Psoas muscle (tissue), 8 donors: ENCODE data around the gene DUSP6. TPM values are rescaled to one million over a fixed set of nuclear protein-coding genes. Genes with fewer than 3 reads are reported as not detected.

Source experiments
- ATAC-seq, 4 donors: fragments of 200-7000 bp; cut with Tn5 transposase; one replicate each; pipeline ENCODE4 v1.9.1; 2020; ENCODE audit warnings: moderate library complexity in 3 of 4, mild to moderate bottlenecking in 2 of 4
- DNase-seq, 2 donors: peaks; one replicate each; pipeline ENCODE4 v3.0.0-alpha.2; 2020
- H3K27ac ChIP-seq: fragments of 200-600 bp; one replicate; pipeline ENCODE4 v1.8.0; 2022
- H3K27me3 ChIP-seq, 3 donors: fragments of 200-600 bp in 1 of 3; one replicate each; pipeline versions ENCODE4 v1.6.1 to v1.8.0; 2013 to 2022; ENCODE audit warnings: low read length in 2 of 3, mild to moderate bottlenecking in 2 of 3, moderate library complexity in 1 of 3; ENCODE audit not compliant: insufficient read depth in 3 of 3
- H3K36me3 ChIP-seq, 2 donors: fragments of 200-600 bp in 1 of 2; one replicate each; pipeline versions ENCODE4 v1.6.1 to v1.8.0; 2013 to 2022; ENCODE audit warnings: low read depth in 1 of 2, mild to moderate bottlenecking in 1 of 2, moderate library complexity in 1 of 2; ENCODE audit not compliant: insufficient read depth in 1 of 2
- H3K4me1 ChIP-seq: fragments of 200-600 bp; one replicate; pipeline ENCODE4 v1.8.0; 2022
- H3K4me3 ChIP-seq: fragments of 200-600 bp; one replicate; pipeline ENCODE4 v1.8.0; 2022; ENCODE audit warnings: mild to moderate bottlenecking
- H3K9me3 ChIP-seq: fragments of 200-600 bp; one replicate; pipeline ENCODE4 v1.8.0; 2022
- WGBS, 3 donors: extraction: QIAGEN DNeasy Blood & Tissue Kit; methylation state at CpG; one replicate each; pipeline versions ENCODE4 v1.1.6 to v1.1.7; 2013; 5-methylcytosine and 5-hydroxymethylcytosine counted together
- intact Hi-C, 2 donors: fragments of 100-400 bp; cut with DNase I; formaldehyde crosslinking; loops; one replicate each; pipeline versions ENCODE4 v1.11.0 to v1.14.2; 2022
- polyA plus RNA-seq, 3 donors: library from polyadenylated mRNA; stranded (reverse); fragments of 200-250 nt; gene quantifications; one replicate each; pipeline ENCODE4 v1.2.3, GENCODE V29; 2013
- total RNA-seq, 4 donors: library from RNA; stranded (reverse); fragmentation: NEBNext Ultra II Directional in 2 of 4; extraction: Animal tissue kit (Norgen Biotek cat#: 25700) in 2 of 4; gene quantifications; one replicate each; pipeline versions ENCODE4 v1.2.1 to v1.2.4, GENCODE V29; 2021 to 2023
- TF ChIP-seq, protein P1 (sequence below): fragments of 200-600 bp; IDR thresholded peaks from one replicate; pipeline ENCODE4 v1.8.0; 2022; ENCODE audit warnings: antibody characterized with exemption
- donor health status: healthy with polysubstance abuse.
- donor health status: DM: no; HTN: no; CAD: no; lungs with moderate emphysema.
- donor health status: Bipolar disorder and iron deficiency.
- donor health status: healthy.
- donor health status: DM: yes; HTN: yes; CAD: no.
- donor health status: DM: no; HTN: no; CAD: no.
- donor health status: DM: no; HTN: no; CAD: no.
- donor health status: DM: yes; HTN: yes; CAD: no.

The DUSP6 gene
- total and polyA plus RNA-seq, 7 donors, result 5.0 to 27.0 (median 12.3) TPM

DNA sequence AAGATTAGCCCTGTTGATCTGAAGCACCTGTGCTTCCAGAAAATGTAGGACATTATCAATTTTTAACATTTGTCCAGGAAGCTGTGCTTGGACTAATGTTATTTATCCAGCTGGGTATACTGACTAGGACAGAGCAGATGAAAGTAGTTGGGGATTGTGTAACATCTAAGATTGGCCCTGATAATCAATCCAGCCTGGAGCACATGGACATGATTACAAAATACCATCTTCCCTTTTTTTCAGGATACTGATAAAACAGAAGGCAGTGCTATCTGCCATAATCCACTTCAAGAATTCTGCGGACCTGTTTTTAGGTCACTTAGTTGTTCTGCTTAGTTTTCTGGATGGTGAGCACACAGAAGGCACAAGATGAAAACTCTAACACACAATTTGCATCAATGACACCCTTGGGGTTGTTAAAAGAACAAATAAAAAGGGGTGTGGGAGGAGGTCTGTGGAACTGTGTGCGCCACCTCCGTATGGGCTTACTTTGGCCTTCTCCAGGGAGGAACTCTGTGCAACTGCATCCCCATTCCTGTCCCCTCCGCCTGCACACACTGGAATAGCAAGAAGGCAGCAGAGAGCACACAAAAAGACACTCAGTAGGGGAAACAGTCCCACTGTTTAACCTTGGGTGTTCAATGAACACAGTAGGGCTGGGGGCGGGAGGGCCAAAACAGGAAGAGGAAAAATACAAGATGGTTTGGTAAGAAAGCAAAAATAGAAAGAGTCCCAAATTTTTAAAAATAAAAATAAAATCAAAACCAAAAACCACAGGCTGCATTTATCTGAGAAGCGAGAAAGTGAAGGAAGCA is 31.1 kb upstream of the DUSP6 start:
- Histone ChIP-seq H3K9me3 (no peaks in the 10 kb centered on the region), H3K27ac (no peak overlapping the region), H3K27me3 (no peaks in the 10 kb centered on the region), H3K36me3 (no peaks in the 10 kb centered on the region), H3K4me3 (no peak overlapping the region), H3K4me1 (peaks cover 9% of the 10 kb centered on the region)
- TF ChIP-seq, protein P1, sequence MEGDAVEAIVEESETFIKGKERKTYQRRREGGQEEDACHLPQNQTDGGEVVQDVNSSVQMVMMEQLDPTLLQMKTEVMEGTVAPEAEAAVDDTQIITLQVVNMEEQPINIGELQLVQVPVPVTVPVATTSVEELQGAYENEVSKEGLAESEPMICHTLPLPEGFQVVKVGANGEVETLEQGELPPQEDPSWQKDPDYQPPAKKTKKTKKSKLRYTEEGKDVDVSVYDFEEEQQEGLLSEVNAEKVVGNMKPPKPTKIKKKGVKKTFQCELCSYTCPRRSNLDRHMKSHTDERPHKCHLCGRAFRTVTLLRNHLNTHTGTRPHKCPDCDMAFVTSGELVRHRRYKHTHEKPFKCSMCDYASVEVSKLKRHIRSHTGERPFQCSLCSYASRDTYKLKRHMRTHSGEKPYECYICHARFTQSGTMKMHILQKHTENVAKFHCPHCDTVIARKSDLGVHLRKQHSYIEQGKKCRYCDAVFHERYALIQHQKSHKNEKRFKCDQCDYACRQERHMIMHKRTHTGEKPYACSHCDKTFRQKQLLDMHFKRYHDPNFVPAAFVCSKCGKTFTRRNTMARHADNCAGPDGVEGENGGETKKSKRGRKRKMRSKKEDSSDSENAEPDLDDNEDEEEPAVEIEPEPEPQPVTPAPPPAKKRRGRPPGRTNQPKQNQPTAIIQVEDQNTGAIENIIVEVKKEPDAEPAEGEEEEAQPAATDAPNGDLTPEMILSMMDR, result no peak
- WGBS, 3 donors, result 74 to 83% (median 74%) methylated on average over 6 of the region's 6 CpGs
- ATAC-seq, result peak in 2 of 4 donors; percentile 37 to 59
- intact Hi-C loops, result no loop called here
- no peak for DNase-seq

DNA sequence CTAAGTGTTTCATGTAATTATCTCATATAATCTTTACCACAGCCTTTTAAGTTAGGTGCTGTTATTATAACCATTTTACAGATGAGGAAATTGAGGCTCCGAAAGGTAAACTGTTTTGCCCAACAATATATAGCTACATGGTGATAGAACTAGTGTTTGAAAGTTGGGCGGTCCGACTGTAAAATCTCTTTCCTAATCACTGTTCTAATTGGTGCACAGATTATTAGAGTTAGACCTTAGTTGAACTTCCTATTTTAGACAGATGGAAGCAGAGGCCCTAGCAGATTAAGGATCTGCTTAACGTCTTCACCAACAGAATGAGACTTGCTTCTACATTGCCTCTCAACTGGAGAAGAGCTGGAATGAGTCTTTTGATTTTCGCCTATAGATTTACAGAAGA is 30.0 kb upstream of the DUSP6 start:
- intact Hi-C loops, result no loop called here
- H3K36me3 ChIP-seq, result no peaks in the 10 kb centered on the region
- peaks cover 9% of the 10 kb centered on the region for H3K4me1 ChIP-seq

DNA sequence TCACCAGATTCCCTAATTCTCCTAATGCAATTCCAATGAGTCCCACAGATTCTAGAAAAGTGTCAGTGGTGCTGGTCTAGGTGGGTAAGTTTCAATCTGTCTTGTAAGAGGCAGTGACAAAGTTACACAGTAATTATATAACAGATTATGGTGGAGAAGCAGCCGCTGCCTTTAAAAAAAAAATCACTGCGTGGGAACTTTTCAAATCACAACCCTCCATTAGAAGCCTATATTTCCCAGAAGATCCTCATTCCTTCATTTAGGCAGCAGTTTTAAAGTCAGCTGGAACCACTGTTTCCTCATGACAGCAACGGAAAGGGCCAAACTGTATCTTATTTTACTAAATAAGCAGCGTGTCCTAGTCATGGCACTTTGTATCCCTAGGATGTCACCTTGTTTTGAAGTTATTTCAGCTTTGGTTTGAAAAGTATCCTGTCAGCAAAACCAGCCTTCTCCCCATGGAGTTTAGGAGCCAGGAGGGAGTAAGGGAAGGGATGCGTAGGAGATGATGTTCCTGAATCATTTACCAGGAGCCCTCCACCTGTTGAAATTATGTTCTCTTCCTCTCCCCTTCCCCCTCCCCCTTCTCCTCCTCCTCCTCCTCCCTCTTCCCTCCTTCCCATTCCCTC is 27.7 kb upstream of the DUSP6 start:
- H3K27ac ChIP-seq, result no peak overlapping the region
- TF ChIP-seq, protein P1, result no peak
- DNase-seq, result no peak
- 69 to 87% (median 76%) methylated on average over 5 of the region's 5 CpGs for WGBS, 3 donors
- H3K9me3 ChIP-seq, result no peaks in the 10 kb centered on the region
- no peaks in the 10 kb centered on the region for H3K27me3 ChIP-seq
- no peaks in the 10 kb centered on the region for H3K36me3 ChIP-seq
- ATAC-seq, result no peak
- no peak overlapping the region for H3K4me3 ChIP-seq
- intact Hi-C loops, result no loop called here
- H3K4me1 ChIP-seq, result peaks cover 5% of the 10 kb centered on the region

More for the DNA sequence above, 30.0 kb upstream of the DUSP6 start:
- ATAC-seq (no peak), DNase-seq (no peak)
- TF ChIP-seq, protein P1, result no peak
- 80 to 91% (median 83%) methylated on average over 5 of the region's 5 CpGs for WGBS, 3 donors
- no peak overlapping the region for H3K4me3 ChIP-seq
- H3K9me3 ChIP-seq, result no peaks in the 10 kb centered on the region
- H3K27me3 ChIP-seq, result no peaks in the 10 kb centered on the region
- H3K27ac ChIP-seq, result no peak overlapping the region

DNA sequence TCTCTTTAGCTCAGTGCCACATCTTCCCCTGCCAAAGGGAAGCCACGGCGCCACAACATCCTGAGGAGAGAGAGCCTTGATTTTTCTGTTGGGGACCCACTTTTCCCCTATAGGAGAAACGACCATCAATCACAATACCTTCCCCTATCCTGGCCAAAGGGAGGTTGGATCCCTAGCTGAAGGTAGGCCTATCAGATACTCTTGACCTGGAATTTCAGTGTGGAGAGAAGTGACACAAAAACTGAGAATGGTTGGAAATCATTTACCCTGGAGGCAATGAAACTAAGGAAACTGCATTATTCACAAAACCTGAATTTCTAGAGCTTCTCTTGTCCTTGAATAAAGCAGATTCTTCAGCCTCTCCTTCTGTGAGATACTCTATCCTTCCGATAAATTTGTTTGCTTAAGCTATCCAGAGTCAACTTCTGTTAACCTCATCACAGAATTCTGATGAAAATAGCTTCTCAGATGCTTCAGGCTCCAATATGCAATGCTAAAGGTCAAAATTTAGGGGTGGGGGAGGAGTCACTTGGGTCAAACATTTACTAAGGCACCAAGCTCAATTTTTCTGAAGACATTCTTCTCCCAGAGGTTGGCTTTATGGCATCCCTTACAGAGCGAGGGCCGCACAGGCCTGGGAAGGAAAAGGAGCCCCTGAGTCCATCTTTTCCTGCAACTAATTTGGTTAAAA is 27.0 kb upstream of the DUSP6 start:
- no peaks in the 10 kb centered on the region for H3K27me3 ChIP-seq
- H3K4me3 ChIP-seq, result no peak overlapping the region
- DNase-seq (no peak), ATAC-seq (no peak)
- 86 to 91% (median 90%) methylated on average over 6 of the region's 6 CpGs for WGBS, 3 donors
- TF ChIP-seq, protein P1, result no peak
- intact Hi-C loops, result no loop called here
- H3K27ac ChIP-seq, result no peak overlapping the region
- H3K36me3 ChIP-seq, result no peaks in the 10 kb centered on the region
- peaks cover 3% of the 10 kb centered on the region for H3K4me1 ChIP-seq
- no peaks in the 10 kb centered on the region for H3K9me3 ChIP-seq
